HG02610 (cell line): Measurements from ENCODE around the gene CRTAC1.
A peak's percentile ranks its signal among the peaks of the same experiment; 100 is the strongest.

Experiments used
- ATAC-seq: cut with Tn5 transposase; IDR thresholded peaks from one replicate; pipeline ENCODE4 v1.9.1; 2021; ENCODE audit warnings: mild to moderate bottlenecking, moderate library complexity; ENCODE audit not compliant: unreplicated experiment

The CRTAC1 gene

DNA sequence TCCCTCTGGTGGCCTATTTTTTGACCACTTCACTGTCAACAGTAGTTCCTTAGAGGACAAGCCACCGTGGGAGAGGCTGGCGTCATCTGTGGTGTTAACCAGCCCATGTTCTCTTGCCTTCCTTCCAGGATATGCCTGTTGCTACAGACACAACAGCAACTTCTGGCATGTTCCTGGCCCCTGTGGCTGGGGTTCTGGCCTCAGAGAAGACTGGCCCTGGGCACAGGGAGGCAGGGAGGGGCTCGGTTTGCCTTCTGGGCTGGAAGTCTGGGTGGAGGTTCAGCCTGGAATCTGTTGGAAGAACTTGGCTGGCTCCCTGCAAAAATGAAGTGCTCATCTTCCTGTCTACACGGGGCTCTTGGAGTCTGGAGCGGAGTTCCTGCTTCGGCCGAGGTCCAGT, 155.0 kb downstream of the CRTAC1 start:
- ATAC-seq: no peak

DNA sequence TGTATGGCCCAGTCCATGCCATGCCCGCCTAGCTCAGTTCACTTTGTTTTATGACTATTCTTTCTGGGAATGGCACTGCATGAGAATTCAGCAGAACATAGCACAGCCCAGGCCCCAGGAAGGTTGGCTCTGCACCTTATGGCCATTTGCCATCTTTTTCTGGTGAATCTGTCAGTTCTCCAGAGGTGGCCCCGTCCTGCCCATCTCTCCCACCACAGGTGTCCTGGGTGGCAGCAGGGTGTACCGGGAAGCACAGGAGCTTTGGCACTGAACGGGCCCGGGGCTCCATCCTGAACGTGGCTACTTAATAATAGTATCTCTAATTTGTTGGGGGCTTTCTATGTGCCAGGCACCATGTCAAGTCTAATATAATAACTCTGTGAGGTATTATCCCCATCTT, 156.1 kb downstream of the CRTAC1 start:
- no peak for ATAC-seq

DNA sequence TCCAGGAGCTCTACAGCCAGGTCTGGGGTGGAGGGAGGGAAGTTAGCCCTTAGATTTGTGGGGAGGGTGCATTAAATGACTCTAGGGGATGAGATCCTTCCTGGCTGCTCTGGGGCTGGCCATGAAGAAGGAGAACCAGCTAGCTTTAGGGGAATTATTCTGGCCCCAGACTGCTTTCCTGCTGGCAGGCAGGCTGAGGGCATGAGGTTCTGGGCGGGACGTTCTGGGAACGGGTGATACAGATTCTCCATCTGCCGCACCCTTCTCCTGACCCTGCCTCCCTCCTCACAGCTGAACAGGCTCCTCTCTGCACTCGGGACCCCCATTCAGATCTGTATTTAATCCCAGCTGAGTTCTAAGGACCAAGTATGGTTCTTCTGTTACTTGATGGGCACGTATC, 156.9 kb downstream of the CRTAC1 start:
- no peak for ATAC-seq

DNA sequence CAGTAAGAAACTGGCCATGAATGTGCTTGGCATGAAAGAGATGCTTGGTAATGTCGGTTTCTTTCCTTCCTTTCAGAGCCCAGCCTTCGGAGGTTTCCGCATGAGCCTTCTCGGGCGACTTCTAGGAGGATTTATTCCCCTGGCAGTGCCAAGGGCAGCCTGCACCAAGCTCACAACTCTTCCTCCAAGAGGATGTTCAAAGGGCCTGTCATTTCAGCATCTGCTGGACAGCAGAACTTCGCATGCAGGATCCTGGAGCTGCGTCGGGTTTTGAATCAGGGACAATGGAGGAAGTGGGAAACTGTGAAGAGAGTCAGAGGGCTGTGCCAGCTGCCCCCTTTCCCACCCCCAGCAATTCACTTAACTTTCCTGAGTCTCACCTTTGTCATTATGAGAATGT, 159.4 kb downstream of the CRTAC1 start:
- no peak for ATAC-seq

DNA sequence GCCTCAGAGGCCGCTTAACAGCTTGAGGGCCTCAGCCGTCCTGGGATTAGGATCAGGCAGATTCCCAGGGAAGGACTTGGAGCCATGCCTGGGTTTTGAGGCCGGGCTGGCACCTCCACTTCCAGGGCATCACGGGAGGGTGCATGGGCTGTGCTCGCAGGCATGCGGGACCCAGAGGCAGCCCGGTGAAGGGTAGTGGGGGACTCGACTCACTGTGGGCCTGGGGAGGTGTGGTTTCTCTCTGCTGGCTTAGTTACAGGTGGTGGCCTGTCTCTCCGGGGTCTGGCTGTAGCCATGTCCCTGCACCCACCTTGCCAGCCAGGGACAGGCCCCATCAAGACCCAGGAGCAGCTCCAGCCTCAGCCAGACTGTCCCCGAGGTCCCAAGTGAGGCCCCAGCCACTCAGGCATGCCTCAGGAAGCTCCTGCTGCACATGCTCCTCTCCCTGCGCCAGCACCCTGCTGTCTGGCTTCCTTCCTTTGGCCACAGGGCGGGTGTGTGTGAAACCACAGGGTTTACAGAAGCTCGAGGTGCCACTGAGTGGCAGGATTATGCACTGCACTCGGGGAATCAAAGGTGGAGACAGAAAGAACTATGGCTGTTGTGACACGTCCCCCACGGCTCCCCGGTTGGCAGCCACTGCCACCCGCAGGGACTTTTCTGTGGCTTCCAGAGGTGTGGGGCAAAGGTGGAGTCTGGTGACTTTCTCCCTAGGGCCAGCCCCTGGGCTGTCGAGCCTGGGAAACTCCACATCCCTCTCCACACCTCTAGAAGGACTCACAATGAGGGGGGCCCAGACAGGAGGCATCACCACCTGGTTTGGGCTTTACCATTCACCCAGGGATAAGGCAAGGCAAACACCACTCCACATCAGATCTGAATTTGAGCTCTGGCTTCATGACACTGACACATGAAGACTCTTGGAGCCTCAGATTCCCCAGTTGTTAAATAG, 161.1 kb downstream of the CRTAC1 start:
- ATAC-seq: peak; percentile 92

DNA sequence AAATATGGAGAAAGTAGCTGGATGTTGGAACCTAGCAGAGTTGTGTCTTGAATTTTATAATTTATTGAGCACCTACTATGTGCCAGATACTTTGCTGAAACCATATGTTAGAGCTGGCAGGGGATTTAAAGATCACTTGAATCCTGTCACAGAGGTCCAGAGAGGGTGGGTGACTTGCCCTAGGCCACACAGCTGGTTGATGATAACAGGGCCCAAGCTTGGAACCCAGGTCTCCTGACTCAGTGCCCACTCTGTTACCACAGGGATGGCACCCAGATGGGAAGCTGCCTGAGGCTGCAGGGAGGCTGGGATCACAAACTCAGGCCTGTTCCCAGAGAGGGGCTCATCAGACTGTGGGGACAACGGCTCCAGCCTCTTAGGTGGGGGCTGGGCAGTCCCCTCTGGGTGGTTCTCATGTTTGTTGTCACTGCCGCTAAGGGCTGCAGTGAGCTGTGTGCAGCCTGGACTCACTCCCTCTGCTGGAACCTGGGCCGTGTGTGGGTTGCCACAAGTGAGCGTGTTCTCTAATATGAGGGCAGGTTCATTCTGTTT, 162.2 kb downstream of the CRTAC1 start:
- ATAC-seq: no peak

DNA sequence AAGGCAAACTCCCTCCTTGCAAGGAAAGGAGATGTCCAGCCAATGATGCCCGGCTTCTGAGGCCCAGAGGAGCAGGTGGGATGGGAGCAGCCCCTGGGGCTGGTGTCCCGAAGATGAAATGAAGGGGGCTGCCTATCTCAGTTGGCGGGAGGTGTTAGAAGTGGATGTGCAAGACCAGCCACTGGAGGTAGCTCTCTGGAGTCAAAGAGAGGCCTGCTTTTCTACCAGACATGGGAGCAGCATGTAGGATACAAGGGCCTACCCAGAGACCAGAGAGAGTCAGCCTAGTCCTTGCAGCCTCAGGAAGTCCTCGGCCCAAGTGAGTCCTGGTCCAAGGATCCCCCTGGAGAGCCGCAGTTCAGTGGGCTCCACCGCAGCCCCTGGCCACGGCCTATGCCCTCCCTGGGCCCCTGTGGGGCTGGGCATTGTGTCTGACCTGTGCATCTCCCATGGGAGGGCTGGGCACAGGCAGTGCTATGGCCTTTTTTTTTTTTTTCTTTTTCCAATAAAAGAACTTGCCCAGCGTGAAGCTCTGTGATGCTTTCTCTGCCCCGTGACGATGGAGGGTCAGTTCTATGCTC, 163.1 kb downstream of the CRTAC1 start:
- no peak for ATAC-seq

DNA sequence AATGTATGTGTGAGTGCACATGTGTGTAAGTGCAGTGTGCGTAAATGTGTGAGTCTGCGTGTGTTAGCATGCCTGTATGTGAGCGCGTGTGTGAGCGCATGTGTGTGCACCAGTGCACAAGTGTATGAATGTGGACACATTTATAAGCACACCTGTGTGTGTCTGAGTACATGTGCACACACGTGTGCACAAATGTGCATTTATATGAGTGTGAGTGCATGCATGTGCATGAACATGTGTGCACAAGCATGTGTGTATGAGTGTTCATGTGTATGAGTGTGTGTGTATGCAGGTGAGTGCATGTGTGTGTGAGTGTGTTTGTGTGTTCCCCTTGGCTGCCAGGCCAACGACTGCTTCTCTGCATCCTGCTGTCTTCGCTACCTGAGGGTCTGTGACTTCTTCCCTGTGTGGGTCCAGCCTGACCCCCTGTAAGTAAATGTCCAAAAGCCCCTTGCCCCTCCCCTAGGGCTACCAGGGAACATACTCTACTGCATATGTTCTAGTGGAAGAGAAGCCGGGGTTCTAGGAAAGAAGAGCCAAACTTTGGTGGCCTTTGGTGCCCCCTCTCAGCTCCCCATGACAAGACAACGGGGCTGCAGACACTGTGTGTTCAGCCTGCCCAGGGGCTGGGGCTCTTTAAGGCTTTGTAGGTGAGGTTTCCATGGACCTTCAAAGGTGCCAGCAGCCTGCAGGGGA, 163.7 kb downstream of the CRTAC1 start:
- no peak for ATAC-seq

DNA sequence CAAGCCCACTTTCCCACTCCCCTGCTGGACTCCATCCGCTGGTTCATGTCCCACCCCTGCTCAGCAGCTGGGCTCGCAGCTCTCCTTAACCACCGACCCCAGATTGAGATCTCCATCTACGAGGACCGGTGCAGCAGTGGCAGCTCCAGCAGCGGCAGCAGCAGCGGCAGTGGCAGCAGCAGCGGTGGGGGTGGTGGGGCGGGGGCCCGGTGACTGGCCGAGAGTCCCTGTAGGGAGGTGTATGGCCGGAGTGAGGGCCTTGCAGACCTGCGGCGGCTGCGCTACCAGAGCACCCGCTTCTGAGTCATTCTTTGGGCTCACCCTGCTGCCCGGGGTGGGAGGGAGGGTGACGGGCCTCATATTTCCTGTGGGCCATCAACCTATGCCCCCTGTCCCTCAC, 164.9 kb downstream of the CRTAC1 start:
- no peak for ATAC-seq

DNA sequence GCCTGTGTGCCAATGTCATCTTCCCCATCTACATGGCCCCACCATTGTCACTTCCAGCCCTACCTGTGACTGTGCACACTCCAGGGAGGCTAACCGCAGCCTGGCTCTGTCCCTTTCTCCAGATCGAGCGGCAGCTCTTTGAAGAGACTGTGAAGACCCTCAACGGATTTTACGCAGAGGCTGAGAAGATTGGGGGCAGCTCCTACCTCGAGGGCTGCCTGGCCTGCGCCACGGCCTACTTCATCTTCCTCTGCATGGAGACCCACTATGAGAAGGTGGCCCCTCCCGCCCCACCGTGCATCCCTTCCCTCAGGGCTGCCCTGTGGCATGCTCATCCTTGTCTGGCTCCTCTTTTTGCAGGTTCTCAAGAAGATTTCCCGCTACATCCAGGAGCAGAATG, 166.6 kb downstream of the CRTAC1 start:
- no peak for ATAC-seq

DNA sequence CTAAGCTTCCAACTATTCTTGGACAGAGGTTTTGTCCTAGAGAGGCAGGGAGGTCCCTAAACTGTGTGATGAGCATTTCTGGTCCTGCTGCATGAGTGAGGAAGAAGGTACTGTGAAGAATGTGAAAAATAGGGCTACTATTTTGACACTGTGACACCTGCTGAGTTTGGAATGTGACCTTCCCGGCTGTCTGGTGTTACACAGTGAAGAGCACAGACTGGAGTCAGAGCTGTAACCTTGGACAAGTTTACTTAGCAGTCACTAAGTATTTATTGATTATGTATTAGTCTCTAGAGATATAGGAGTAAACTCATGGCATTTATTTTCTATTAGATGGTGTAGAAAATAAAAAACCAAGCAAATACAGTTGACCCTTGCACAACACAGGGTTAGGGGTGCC, 168.5 kb downstream of the CRTAC1 start:
- ATAC-seq: no peak

DNA sequence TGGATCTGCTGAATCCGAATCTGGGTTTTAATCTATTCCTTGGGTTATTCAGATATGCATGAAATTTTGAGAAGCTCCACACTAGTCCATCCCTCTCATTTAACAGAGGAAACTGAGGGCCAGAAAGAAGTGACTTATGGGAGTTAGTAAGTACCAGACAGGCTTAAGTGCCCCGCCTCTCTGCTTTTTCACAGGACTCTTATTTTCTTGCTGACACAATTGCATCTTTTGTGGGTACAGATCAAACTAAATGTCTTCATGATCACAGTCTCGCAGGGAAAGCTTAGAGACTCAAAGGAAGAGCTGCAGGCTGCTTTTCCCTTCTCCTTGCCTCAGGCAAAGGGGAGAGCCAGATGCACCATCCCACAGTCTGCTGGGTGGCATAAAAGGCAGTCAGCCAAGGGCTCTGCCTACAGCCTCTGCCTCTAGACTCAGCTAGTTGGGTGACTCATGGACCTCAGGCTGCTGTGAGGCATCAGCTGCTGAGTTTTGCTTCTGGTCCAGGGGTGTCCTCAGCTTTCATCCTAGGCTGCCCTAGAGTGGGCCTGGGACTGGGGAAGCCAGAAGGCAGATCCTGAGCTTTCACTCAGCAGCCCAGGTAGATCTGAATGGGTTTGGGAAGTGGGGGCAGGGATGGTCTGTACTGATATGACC, 169.2 kb downstream of the CRTAC1 start:
- ATAC-seq: no peak

DNA sequence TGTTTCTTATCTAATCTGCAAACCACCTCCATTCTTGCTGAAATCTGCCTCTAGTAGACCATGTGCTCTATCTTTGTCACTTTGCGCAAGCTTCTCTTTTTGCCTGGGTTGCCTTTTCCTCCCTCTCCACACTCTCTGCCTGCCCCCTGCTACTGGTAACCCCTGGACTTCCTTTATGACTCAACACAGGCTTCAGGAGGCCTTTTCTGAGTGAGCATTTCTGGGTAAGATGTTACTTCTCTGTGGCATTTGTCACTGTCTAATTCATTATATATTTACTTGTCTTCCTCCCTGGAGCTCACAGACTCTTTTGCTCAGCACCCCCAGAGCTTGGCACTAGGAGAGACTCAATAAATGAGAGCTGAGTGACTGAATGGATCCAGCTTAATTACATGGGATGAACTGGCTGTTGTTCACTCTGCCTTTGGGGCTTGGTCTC, 172.4 kb downstream of the CRTAC1 start:
- ATAC-seq: no peak

DNA sequence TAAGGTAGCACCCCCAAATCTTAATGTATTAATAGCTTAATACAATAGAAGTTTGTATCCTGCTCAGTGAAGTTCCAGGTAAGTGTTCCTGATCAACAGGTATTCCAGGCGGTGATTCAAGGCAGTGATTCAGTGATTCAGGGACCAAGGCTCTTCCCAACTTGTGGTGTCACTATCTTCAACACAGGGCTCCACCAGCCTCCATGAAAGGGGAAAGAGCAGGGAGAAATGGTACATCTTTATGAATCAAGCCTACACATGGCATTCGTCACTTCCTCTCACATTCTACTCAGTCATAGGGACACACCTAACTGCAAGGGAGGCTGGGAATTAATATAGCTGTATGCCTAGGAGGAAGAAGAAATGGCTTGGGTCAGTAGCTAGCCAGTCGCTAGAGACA, 175.7 kb downstream of the CRTAC1 start:
- no peak for ATAC-seq

DNA sequence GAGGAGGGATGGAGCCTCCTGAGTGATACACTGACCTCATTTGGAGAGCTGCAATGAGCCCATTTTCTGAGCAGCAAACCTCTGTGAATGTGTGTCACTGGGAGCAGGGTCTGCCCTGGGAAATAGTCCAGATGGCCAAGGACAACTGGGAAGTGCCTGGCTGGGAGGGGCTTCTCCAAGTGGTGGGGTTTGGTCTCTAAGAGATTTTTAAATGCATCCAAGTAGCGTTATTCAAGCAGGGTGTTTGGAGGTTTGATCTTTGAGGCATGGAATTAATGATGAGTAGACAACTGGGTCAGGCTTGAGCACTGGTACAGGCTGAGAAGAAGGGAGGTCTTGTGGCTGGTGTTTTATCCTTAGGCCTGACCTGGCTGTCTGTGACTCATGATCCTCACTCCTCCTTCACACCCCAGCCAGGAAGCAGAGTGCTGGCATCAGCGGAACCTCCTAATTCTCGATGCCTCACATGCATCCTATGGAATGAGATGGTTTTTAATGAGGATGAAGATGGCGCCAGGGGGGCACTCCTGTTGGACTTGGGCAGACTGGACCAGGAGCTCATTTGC, 177.5 kb downstream of the CRTAC1 start:
- no peak for ATAC-seq

DNA sequence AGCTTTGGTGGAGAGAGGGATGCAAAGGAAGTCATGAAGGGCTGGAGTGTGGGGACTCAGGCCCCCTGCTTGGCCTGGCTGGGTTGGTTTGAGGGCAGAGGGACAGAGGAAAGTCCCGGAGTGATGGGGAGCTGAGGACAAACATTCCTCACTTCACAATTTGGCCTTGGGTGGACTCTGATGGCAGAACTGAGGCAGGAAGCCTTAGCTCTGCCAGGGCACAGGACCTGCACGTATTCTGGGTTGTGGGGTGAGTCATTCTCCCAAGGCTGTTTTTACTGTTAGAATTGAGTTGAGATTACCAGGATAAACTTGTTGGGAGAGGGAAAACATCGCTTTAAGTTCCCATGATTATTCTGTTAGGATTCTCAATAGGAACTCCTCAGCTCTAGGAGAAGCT, 178.1 kb downstream of the CRTAC1 start:
- ATAC-seq: no peak

DNA sequence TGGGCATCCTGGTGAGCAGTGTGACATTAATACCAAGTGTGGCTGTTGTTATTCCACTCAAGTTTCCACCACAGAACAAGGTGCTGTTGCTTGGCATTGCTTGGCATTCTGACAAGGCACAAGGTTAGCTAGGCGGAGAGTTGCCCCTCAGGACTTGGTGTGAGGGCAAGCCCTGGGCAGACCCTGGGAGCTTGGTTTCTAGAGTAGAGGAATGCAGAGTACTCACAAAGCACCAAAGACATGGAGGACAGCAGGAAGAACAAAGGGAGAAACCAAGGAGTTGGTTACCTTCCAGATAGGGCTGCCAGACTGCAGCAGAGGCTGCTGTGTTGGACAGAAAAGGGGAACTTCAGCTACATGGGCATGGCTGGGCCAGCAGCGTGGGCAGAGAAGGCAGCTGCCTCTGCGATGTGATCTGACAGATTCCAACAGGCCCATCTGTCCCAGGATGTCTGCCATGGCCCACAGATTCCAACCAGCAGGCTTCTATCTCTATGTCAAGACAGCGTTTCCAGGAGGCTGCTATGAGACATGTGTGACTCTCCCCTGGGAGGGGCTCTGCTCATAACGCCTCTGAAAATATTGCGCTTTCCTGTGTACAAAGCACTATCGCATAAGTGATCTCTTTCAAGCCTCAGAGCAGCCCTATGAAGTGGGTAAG, 178.9 kb downstream of the CRTAC1 start:
- no peak for ATAC-seq

DNA sequence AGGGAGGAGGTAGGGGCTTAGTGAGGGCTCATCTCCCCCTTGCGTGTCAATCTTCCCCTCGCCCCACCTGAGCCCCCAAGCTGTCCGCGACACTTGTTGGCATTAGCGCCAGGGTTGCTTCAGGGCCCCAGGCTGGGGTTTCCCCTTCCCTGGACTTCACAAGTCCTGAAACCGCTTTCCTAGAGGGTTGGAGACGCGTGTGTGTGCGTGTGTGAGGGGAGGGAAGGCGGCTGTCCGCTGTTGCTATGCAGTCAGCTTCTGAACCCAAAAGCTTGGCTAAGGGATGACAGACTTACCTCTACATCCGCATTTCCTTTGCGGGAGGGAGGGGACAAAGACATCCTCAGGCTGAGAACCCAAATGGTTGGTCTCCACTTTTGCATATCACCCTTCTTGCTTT, 180.0 kb downstream of the CRTAC1 start:
- no peak for ATAC-seq

DNA sequence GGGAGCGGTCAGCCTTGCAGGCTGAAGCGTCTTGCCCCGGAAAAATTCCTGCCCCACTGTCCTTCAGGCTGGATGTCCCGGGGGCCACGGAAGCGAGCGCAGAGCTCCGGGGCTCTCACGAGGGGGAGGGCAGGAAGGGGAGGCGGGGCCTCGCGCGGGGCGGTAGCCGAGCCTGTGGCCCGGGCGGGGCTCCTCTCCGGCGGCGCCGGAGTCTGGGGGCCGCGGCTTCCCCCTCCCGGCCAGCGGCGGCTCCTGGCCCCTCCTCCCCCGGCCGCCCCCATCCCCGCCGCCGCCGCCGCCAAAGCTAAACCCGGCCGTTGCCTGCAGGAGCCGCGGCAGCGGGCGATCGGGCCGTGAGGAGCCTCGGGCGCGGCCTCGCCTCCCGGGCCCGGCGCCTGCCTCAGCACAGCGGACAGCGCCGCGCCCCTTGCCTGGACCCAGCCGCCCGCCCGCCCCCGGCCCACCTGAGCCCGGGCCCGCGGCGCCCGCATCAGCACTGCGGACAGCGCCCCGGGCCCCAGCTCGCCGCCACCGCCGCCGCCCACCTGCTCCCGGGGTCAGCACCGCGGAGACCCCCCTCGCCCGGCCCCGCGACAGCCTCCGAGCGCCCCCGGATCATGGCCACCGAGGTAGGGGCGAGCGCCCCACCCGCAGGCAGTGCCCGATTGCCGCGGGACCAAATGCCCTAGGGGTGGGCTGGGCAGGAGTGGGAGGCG, 180.6 kb downstream of the CRTAC1 start, which contains the start of gene GOLGA7B:
TSS of gene GOLGA7B (plus strand) at position 157 of the 716 bp plus-strand sequence. CDS start at position 618, 461 bp downstream.
- peak; percentile 57 for ATAC-seq
